ENCODE measurements around the gene RUNX1.

GRCh38 chr21:34897828-34898227 is 151.3 kb downstream of the RUNX1 start:
- no peak for TF ChIP-seq POLR2AphosphoS5 (IDR thresholded peaks at IDR 0.05; ENCODE audit: low read depth, low read length)
- no peak for TF ChIP-seq POLR2A (IDR thresholded peaks at IDR 0.05; ENCODE audit: low read depth, low read length)
